ENCODE data around the gene SLC35E3. TPM values are rescaled to one million over a fixed set of nuclear protein-coding genes. Genes with fewer than 3 reads are reported as not detected.

SLC35E3 gene
- total and polyA plus RNA-seq, 10 donors, result 4.8 to 16.1 (median 6.4) TPM

- Histone ChIP-seq H3K27me3 (replicated peaks in 1 of 7) (no peaks in the 10 kb centered on the region), H3K4me1 (peaks cover 15 to 39% (median 30%) of the 10 kb centered on the region in 6 donors), H3K36me3 (no peaks in the 10 kb centered on the region), H3K4me3 (no peak overlapping the region), H3K27ac (no peak overlapping the region), H3K9me3 (no peaks in the 10 kb centered on the region)
- TF ChIP-seq CTCF (IDR thresholded peaks at IDR 0.05 in 8 of 11, conservative IDR thresholded peaks at IDR 0.05 in 3 of 11), result no peak
- no peak for TF ChIP-seq POLR2A (IDR thresholded peaks at IDR 0.05)
- no peak for TF ChIP-seq POLR2AphosphoS5 (IDR thresholded peaks at IDR 0.05)
- intact Hi-C loops (cut with DNase I; ENCODE audit: low total_unique reads), result no loop called here
- WGBS, 5 donors, result 90 to 96% (median 95%) methylated on average over 13 of the region's 13 CpGs
- no peak for DNase-seq
Measured at GRCh38 chr12:68790081-68790951, 44.3 kb downstream of the SLC35E3 start.

GRCh38 chr12:68790952-68791234, 44.9 kb downstream of the SLC35E3 start:
- TF ChIP-seq CTCF (IDR thresholded peaks at IDR 0.05 in 8 of 11, conservative IDR thresholded peaks at IDR 0.05 in 3 of 11) (no peak), POLR2AphosphoS5 (IDR thresholded peaks at IDR 0.05) (no peak), POLR2A (IDR thresholded peaks at IDR 0.05) (no peak)
- Histone ChIP-seq H3K27me3 (replicated peaks in 1 of 7) (no peaks in the 10 kb centered on the region), H3K4me3 (no peak overlapping the region), H3K27ac (no peak overlapping the region), H3K9me3 (no peaks in the 10 kb centered on the region), H3K4me1 (peaks cover 12 to 34% (median 24%) of the 10 kb centered on the region in 6 donors), H3K36me3 (no peaks in the 10 kb centered on the region)
- WGBS, 5 donors, result 59 to 70% (median 65%) methylated on average over 3 of the region's 3 CpGs
- DNase-seq, result no peak
- intact Hi-C loops (cut with DNase I; ENCODE audit: low total_unique reads), result no loop called here

- WGBS, 5 donors, result 96 to 100% (median 99%) methylated on average over 2 of the region's 2 CpGs
- H3K36me3 ChIP-seq, result no peaks in the 10 kb centered on the region
- no peaks in the 10 kb centered on the region for H3K9me3 ChIP-seq
- intact Hi-C loops (cut with DNase I; ENCODE audit: low total_unique reads), result no loop called here
- TF ChIP-seq POLR2AphosphoS5 (IDR thresholded peaks at IDR 0.05), result no peak
- TF ChIP-seq POLR2A (IDR thresholded peaks at IDR 0.05), result no peak
- TF ChIP-seq CTCF (IDR thresholded peaks at IDR 0.05 in 8 of 11, conservative IDR thresholded peaks at IDR 0.05 in 3 of 11), result no peak
- H3K4me1 ChIP-seq, result peaks cover 3 to 23% (median 13%) of the 10 kb centered on the region in 6 donors
- no peaks in the 10 kb centered on the region for H3K27me3 ChIP-seq (replicated peaks in 1 of 7)
- no peak for DNase-seq
- no peak overlapping the region for H3K4me3 ChIP-seq
- H3K27ac ChIP-seq, result no peak overlapping the region
Measured at GRCh38 chr12:68791897-68792481, 46.0 kb downstream of the SLC35E3 start.

GRCh38 chr12:68792952-68793351, 47.0 kb downstream of the SLC35E3 start:
- H3K4me3 ChIP-seq, result no peak overlapping the region
- no peak for TF ChIP-seq POLR2AphosphoS5 (IDR thresholded peaks at IDR 0.05)
- no peak for TF ChIP-seq CTCF (IDR thresholded peaks at IDR 0.05 in 8 of 11, conservative IDR thresholded peaks at IDR 0.05 in 3 of 11)
- TF ChIP-seq POLR2A (IDR thresholded peaks at IDR 0.05), result no peak
- intact Hi-C loops (cut with DNase I; ENCODE audit: low total_unique reads), result no loop called here
- WGBS, 5 donors, result 69 to 81% (median 75%) methylated on average over 2 of the region's 2 CpGs
- DNase-seq, result no peak
- no peaks in the 10 kb centered on the region for H3K27me3 ChIP-seq (replicated peaks in 1 of 7)
- no peak overlapping the region for H3K27ac ChIP-seq
- H3K36me3 ChIP-seq, result no peaks in the 10 kb centered on the region
- peaks cover 0 to 13% (median 4%) of the 10 kb centered on the region in 6 donors for H3K4me1 ChIP-seq
- no peaks in the 10 kb centered on the region for H3K9me3 ChIP-seq

Data from spleen (tissue), 11 donors.